IMR-90 (cell line): ENCODE results near the gene MYO7B. TPM values are rescaled to one million over a fixed set of nuclear protein-coding genes. Genes with fewer than 3 reads are reported as not detected.

Source experiments
- ATAC-seq: fragments of 200-7000 bp; cut with Tn5 transposase; 2 replicates; pipeline ENCODE4 v1.9.1; 2020; ENCODE audit warnings: low read depth, mild to moderate bottlenecking, moderate library complexity
- BruUV-seq: library from RNA; stranded (reverse); fragments of 400-500 nt; replicated peaks from 2 replicates; lab custom pipeline; 2021; lab: Mats Ljungman, UMichigan
- CTCF ChIA-PET: fragments of 300-600 bp; formaldehyde crosslinking; extraction: SDS; loops from one replicate; lab custom pipeline; 2021; ENCODE audit warnings: antibody characterized with exemption; lab: Yijun Ruan, JAX
- POLR2A ChIA-PET: fragments of 300-600 bp; sonication (Branson Sonifier 250); formaldehyde crosslinking; loops from one replicate; lab custom pipeline; 2022; ENCODE audit warnings: antibody characterized with exemption; ENCODE audit not compliant: unreplicated experiment; lab: Charles Lee
- DNase-seq: peaks from one replicate; pipeline ENCODE4 v3.0.0; 2013
- H2AFZ ChIP-seq: replicated peaks from 2 replicates; pipeline ENCODE3; 2013; ENCODE audit warnings: low read length, mild to moderate bottlenecking; ENCODE audit not compliant: poor library complexity
- H2AK5ac ChIP-seq: 2 replicates; pipeline ENCODE4 v1.6.1; 2013; ENCODE audit warnings: low read depth, low read length, inconsistent platforms
- H2AK9ac ChIP-seq: replicated peaks from 2 replicates; pipeline ENCODE3; 2013; ENCODE audit warnings: mild to moderate bottlenecking, low read depth, low read length, moderate library complexity; ENCODE audit not compliant: poor library complexity
- H2BK120ac ChIP-seq: 2 replicates; pipeline ENCODE4 v1.6.1; 2013; ENCODE audit warnings: low read depth, low read length, inconsistent platforms
- H2BK15ac ChIP-seq: 3 replicates; pipeline ENCODE4 v1.6.1; 2013; ENCODE audit warnings: low read depth, low read length, inconsistent platforms
- H2BK20ac ChIP-seq: 2 replicates; pipeline ENCODE4 v1.6.1; 2013; ENCODE audit warnings: low read depth, mild to moderate bottlenecking, inconsistent platforms, low read length, moderate library complexity
- H2BK5ac ChIP-seq: 2 replicates; pipeline ENCODE4 v1.6.1; 2013; ENCODE audit warnings: mild to moderate bottlenecking, low read depth, low read length, inconsistent platforms; ENCODE audit not compliant: poor library complexity, severe bottlenecking
- H3K14ac ChIP-seq: replicated peaks from 2 replicates; pipeline ENCODE4 v1.6.1; 2013; ENCODE audit warnings: low read depth, low read length, inconsistent platforms
- H3K18ac ChIP-seq: 2 replicates; pipeline ENCODE4 v1.6.1; 2013; ENCODE audit warnings: low read depth, low read length, control low read depth
- H3K23ac ChIP-seq: 2 replicates; pipeline ENCODE4 v1.6.1; 2013; ENCODE audit warnings: low read depth, low read length, inconsistent platforms
- H3K27ac ChIP-seq: 2 replicates; pipeline ENCODE4 v1.5.1; 2013; ENCODE audit warnings: mild to moderate bottlenecking, control low read depth, low read length; ENCODE audit not compliant: insufficient read depth
- H3K27me3 ChIP-seq: 2 replicates; pipeline ENCODE4 v1.6.1; 2013; ENCODE audit warnings: low read length; ENCODE audit not compliant: control insufficient read depth, insufficient read depth
- H3K36me3 ChIP-seq: 2 replicates; pipeline ENCODE4 v1.6.1; 2013; ENCODE audit warnings: low read length, mixed read lengths; ENCODE audit not compliant: control insufficient read depth, insufficient read depth
- H3K4ac ChIP-seq: 2 replicates; pipeline ENCODE4 v1.6.1; 2013; ENCODE audit warnings: low read depth, low read length, inconsistent platforms
- H3K4me1 ChIP-seq: 2 replicates; pipeline ENCODE4 v1.6.1; 2013; ENCODE audit warnings: low read length, mixed read lengths; ENCODE audit not compliant: control insufficient read depth, insufficient read depth
- H3K4me2 ChIP-seq: 2 replicates; pipeline ENCODE4 v1.6.1; 2013; ENCODE audit warnings: low read depth, mild to moderate bottlenecking, control low read depth, low read length, moderate library complexity
- H3K4me3 ChIP-seq: 2 replicates; pipeline ENCODE4 v1.5.1; 2013; ENCODE audit warnings: low read depth, mild to moderate bottlenecking, control low read depth, low read length, moderate library complexity; ENCODE audit not compliant: insufficient read depth
- H3K56ac ChIP-seq: 2 replicates; pipeline ENCODE4 v1.6.1; 2013; ENCODE audit warnings: low read length, inconsistent platforms; ENCODE audit not compliant: insufficient read depth; ENCODE audit errors: extremely low read depth
- H3K79me1 ChIP-seq, 2 experiments: 2 replicates each; pipeline ENCODE4 v1.6.1; 2013; ENCODE audit warnings: low read length in 2 of 2, inconsistent platforms in 1 of 2, low read depth in 1 of 2
- H3K9ac ChIP-seq: 2 replicates; pipeline ENCODE4 v1.6.1; 2013; ENCODE audit warnings: low read depth, low read length, control low read depth
- H3K9me1 ChIP-seq: 2 replicates; pipeline ENCODE4 v1.6.1; 2013; ENCODE audit warnings: low read length, inconsistent platforms; ENCODE audit not compliant: insufficient read depth
- H3K9me3 ChIP-seq: 2 replicates; pipeline ENCODE4 v1.6.1; 2013; ENCODE audit warnings: low read length; ENCODE audit not compliant: control insufficient read depth, insufficient read depth
- H4K20me1 ChIP-seq: 2 replicates; pipeline ENCODE4 v1.6.1; 2013; ENCODE audit warnings: low read length, inconsistent platforms; ENCODE audit not compliant: insufficient read depth
- H4K5ac ChIP-seq: 2 replicates; pipeline ENCODE4 v1.6.1; 2013; ENCODE audit warnings: mild to moderate bottlenecking, low read depth, low read length, control low read depth
- H4K8ac ChIP-seq, 2 experiments: 2 replicates each; pipeline ENCODE4 v1.6.1; 2013; ENCODE audit warnings: low read depth in 2 of 2, low read length in 2 of 2, control low read depth in 1 of 2, inconsistent platforms in 1 of 2
- H4K91ac ChIP-seq: 2 replicates; pipeline ENCODE4 v1.6.1; 2013; ENCODE audit warnings: low read depth, low read length, inconsistent platforms; ENCODE audit not compliant: insufficient read depth
- BHLHE40 ChIP-seq: fragments of 150-350 bp; IDR thresholded peaks from 2 replicates; pipeline ENCODE4 v1.6.1; 2016; ENCODE audit warnings: mild to moderate bottlenecking, low read depth, low read length
- CEBPB ChIP-seq: IDR thresholded peaks from 2 replicates; pipeline ENCODE4 v1.6.1; 2012; ENCODE audit warnings: low read depth, low read length, improper control_type of control experiment
- FOS ChIP-seq: fragments of 150-350 bp; IDR thresholded peaks from 2 replicates; pipeline ENCODE4 v1.6.1; 2016; ENCODE audit warnings: low read depth, low read length
- MAFK ChIP-seq: IDR thresholded peaks from 2 replicates; pipeline ENCODE4 v1.6.1; 2012; ENCODE audit warnings: low read depth, low read length, improper control_type of control experiment
- MAZ ChIP-seq: IDR thresholded peaks from 2 replicates; pipeline ENCODE4 v1.6.1; 2012; ENCODE audit warnings: low read depth, mild to moderate bottlenecking, low read length, improper control_type of control experiment, moderate library complexity, borderline replicate concordance
- MXI1 ChIP-seq: IDR thresholded peaks from 2 replicates; pipeline ENCODE4 v1.6.1; 2012; ENCODE audit warnings: low read depth, mild to moderate bottlenecking, low read length, moderate library complexity, borderline replicate concordance
- NFE2L2 ChIP-seq: fragments of 150-350 bp; IDR thresholded peaks from 2 replicates; pipeline ENCODE4 v1.6.1; 2016; ENCODE audit warnings: low read depth, mild to moderate bottlenecking, low read length
- RAD21 ChIP-seq: IDR thresholded peaks from 2 replicates; pipeline ENCODE4 v1.6.1; 2012; ENCODE audit warnings: low read length, improper control_type of control experiment
- RCOR1 ChIP-seq: IDR thresholded peaks from 2 replicates; pipeline ENCODE4 v1.6.1; 2012; ENCODE audit warnings: mild to moderate bottlenecking, low read length, improper control_type of control experiment; ENCODE audit not compliant: insufficient replicate concordance
- SMC3 ChIP-seq: fragments of 150-350 bp; IDR thresholded peaks from 2 replicates; pipeline ENCODE4 v1.6.1; 2016; ENCODE audit warnings: low read depth, mild to moderate bottlenecking, antibody characterized with exemption, low read length, moderate library complexity
- WGBS, 2 experiments: methylation state at CpG; one replicate each; pipeline versions ENCODE4 v1.1.5 to v1.1.7; 2013; ENCODE audit warnings: missing lambda C conversion rate in 2 of 2; ENCODE audit not compliant: insufficient read length in 1 of 2; ENCODE audit errors: extremely low coverage in 2 of 2; 5-methylcytosine and 5-hydroxymethylcytosine counted together
- dilution Hi-C: fragments of 300-500 bp; cut with HindIII; formaldehyde crosslinking; loops from one replicate; pipeline ENCODE4 v1.14.3; 2018; ENCODE audit warnings: low sequenced_read_pairs; ENCODE audit not compliant: unreplicated experiment
- in situ Hi-C: fragments of 300-500 bp; cut with MboI; formaldehyde crosslinking; loops from 3 replicates; pipeline ENCODE4 v1.14.3; 2019; ENCODE audit warnings: low sequenced_read_pairs, inconsistent platforms, mixed read lengths
- intact Hi-C: fragments of 100-400 bp; cut with micrococcal nuclease; formaldehyde crosslinking; loops from 2 replicates; pipeline ENCODE4 v1.10.0; 2022
- polyA plus RNA-seq, 3 experiments: library from polyadenylated mRNA; depleted of rRNA; stranded (reverse); fragments of >200 nt; gene quantifications; 2 replicates each; pipeline ENCODE4 v1.2.3, GENCODE V29; 2012; ENCODE audit warnings: low replicate concordance in 1 of 3
- total RNA-seq: library from RNA; depleted of rRNA; stranded (reverse); fragments of >200 nt; gene quantifications from 2 replicates; pipeline ENCODE4 v1.2.3, GENCODE V29; 2012
- TF ChIP-seq, protein P1 (sequence below): conservative IDR thresholded peaks from 2 replicates; pipeline ENCODE4 v1.5.1; 2012; ENCODE audit warnings: mild to moderate bottlenecking, low read depth, low read length, improper control_type of control experiment
- TF ChIP-seq, protein P2 (sequence below): fragments of 150-350 bp; IDR thresholded peaks from 2 replicates; pipeline ENCODE4 v1.6.1; 2017; ENCODE audit warnings: mild to moderate bottlenecking, antibody characterized with exemption, low read length, low read depth

MYO7B gene
- total and polyA plus RNA-seq, 2 of the 4 experiments (the other 2 are of a cell fraction), result 0.18 to 0.46 TPM

DNA sequence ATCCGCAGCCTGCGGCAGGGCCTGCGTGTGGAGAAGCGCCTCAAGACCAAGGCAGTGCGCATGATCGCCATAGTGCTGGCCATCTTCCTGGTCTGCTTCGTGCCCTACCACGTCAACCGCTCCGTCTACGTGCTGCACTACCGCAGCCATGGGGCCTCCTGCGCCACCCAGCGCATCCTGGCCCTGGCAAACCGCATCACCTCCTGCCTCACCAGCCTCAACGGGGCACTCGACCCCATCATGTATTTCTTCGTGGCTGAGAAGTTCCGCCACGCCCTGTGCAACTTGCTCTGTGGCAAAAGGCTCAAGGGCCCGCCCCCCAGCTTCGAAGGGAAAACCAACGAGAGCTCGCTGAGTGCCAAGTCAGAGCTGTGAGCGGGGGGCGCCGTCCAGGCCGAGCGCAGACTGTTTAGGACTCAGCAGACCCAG, 115.9 kb downstream of the MYO7B start:
- DNase-seq (no peak), ATAC-seq (no peak)
- Histone ChIP-seq H2BK5ac (no peak overlapping the region), H3K14ac (no peak overlapping the region), H3K4me3 (no peak overlapping the region), H4K8ac (no peak overlapping the region), H3K79me1 (peaks cover 0 to 16% of the 10 kb centered on the region in 2 experiments; a peak in 2 of 4 replicates), H3K56ac (no peak overlapping the region), H3K27me3 (no peaks in the 10 kb centered on the region), H2BK120ac (no peak overlapping the region), H3K4me2 (no peak overlapping the region), H3K9me1 (peaks cover 17% of the 10 kb centered on the region; the same call in 1 of the 2 replicates), H4K5ac (no peak overlapping the region), H2AK9ac (no peak overlapping the region), H3K4ac (no peak overlapping the region), H3K23ac (no peak overlapping the region), H3K4me1 (peaks cover 7% of the 10 kb centered on the region; the same call in 1 of the 2 replicates), H4K91ac (no peak overlapping the region), H2AFZ (peak overlapping the region; percentile 6), H3K18ac (no peak overlapping the region), H2BK15ac (no peak overlapping the region), H3K9me3 (no peaks in the 10 kb centered on the region), H2AK5ac (no peak overlapping the region), H3K36me3 (peaks cover 14% of the 10 kb centered on the region), H3K27ac (no peak overlapping the region), H3K9ac (no peak overlapping the region), H2BK20ac (no peak overlapping the region), H4K20me1 (peaks cover 7% of the 10 kb centered on the region)
- in situ Hi-C loops, result no loop called here
- intact Hi-C loops, result no loop called here
- TF ChIP-seq, protein P1, sequence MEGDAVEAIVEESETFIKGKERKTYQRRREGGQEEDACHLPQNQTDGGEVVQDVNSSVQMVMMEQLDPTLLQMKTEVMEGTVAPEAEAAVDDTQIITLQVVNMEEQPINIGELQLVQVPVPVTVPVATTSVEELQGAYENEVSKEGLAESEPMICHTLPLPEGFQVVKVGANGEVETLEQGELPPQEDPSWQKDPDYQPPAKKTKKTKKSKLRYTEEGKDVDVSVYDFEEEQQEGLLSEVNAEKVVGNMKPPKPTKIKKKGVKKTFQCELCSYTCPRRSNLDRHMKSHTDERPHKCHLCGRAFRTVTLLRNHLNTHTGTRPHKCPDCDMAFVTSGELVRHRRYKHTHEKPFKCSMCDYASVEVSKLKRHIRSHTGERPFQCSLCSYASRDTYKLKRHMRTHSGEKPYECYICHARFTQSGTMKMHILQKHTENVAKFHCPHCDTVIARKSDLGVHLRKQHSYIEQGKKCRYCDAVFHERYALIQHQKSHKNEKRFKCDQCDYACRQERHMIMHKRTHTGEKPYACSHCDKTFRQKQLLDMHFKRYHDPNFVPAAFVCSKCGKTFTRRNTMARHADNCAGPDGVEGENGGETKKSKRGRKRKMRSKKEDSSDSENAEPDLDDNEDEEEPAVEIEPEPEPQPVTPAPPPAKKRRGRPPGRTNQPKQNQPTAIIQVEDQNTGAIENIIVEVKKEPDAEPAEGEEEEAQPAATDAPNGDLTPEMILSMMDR, result no peak
- TF ChIP-seq MXI1, result no peak
- no peak for TF ChIP-seq NFE2L2
- no peak for TF ChIP-seq SMC3
- TF ChIP-seq FOS, result no peak
- TF ChIP-seq RCOR1, result no peak
- TF ChIP-seq, protein P2, sequence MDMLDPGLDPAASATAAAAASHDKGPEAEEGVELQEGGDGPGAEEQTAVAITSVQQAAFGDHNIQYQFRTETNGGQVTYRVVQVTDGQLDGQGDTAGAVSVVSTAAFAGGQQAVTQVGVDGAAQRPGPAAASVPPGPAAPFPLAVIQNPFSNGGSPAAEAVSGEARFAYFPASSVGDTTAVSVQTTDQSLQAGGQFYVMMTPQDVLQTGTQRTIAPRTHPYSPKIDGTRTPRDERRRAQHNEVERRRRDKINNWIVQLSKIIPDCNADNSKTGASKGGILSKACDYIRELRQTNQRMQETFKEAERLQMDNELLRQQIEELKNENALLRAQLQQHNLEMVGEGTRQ, result no peak
- no peak for TF ChIP-seq CEBPB
- no peak for TF ChIP-seq MAFK
- no peak for TF ChIP-seq MAZ
- TF ChIP-seq BHLHE40, result no peak
- TF ChIP-seq RAD21, result no peak
- no TSS peak for BruUV-seq
- CTCF ChIA-PET, result no interaction called here
- dilution Hi-C loops, result no loop called here
- POLR2A ChIA-PET, result no interaction called here
- 89% methylated on average over 20 of the region's 29 CpGs; no CpG with 5 or more reads in 1 of the 2 experiments for WGBS, 2 experiments
